ENCODE measurements around the gene CZIB.
"Not testable (repeated sequence)": the region's sequence is repeated elsewhere in the genome, so short reads cannot be mapped to it uniquely, and the experiment has no call there.

CZIB gene

GRCh38 chr1:53188099-53188498 is 32.3 kb downstream of the CZIB start:
- FAIRE-seq = no peak

GRCh38 chr1:53187401-53187800 is 33.0 kb downstream of the CZIB start:
- no peak for FAIRE-seq

DNA sequence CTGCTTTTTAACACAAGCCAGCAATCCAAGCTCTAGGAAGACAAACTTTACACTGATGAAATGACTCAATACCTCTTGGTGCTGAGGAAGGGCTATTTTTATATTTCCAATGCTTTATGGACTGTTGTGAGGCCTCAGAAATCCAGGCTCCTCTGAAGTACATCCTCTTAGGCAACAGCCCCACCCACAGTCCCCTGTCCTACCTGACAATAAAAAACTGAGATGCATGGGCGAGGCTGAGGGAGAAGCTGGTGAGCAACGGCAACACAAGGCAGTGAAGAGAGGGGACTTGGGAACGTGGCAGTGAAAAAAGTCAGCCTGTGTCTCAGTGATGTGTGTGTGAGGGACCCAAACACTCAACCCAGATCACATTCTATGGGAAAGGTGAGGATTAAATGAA is 33.9 kb downstream of the CZIB start:
- no peak for FAIRE-seq

DNA sequence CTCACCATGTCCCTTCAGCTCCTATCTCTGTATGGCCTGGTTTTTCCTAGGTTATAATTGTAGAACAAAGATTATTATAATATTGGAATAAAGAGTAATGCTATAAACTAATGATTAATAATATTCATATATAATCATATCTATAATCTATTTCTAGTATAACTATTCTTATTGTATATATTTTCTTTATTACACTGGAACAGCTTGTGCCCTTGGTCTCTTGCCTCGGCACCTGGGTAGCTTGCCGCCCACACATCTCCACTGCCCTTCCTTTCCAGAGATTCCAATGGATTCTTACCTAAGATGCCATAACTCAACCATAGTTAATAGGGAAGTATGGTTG is 34.5 kb downstream of the CZIB start:
- FAIRE-seq = not testable (repeated sequence)

- no peak for FAIRE-seq
Measured at GRCh38 chr1:53183095-53183990, 37.1 kb downstream of the CZIB start.

- no peak for FAIRE-seq
Measured at GRCh38 chr1:53182716-53183094, 37.7 kb downstream of the CZIB start.

DNA sequence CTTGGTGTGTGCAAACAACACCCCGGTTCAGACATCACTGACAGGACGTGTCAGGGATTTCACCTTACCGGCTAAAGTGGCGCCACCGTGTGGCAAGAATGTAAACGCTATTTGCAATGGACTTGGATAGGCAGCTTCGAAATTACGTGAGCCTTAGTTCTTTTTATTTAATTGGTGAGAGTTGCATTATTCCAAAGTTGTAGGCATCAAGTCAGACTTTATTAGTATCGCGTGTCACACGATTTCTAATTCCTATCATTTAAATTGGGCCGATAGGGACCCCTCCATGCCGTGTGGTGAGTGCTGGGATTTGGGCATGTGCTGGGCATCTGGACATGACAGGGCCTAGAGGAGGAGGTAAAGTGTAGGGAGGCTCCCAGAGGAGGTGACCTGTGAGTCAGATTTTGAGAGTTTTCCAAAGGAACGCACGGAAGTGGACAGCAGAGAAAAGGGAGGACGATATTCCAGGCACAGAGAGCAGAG is 38.3 kb downstream of the CZIB start:
- peak; percentile 84 for FAIRE-seq

DNA sequence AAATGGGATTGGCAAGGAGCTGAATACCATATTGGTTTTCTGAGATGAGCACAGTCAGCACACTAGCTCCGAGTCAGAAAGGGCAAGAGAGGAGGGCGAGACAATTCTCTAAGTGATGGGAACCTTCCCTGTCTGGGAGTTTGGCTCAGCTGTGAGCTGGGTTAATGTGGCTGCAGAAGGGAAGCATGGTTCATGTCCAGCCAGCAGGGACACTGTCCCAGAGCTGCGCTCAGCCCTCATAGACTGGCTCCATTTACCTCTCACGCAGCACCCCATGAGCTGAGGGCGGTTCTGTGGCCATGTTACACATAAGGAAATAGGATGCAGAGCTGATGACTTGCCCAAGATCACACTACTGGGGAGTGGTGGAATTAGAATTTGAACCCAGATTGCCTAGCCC is 39.5 kb downstream of the CZIB start:
- FAIRE-seq = no peak

DNA sequence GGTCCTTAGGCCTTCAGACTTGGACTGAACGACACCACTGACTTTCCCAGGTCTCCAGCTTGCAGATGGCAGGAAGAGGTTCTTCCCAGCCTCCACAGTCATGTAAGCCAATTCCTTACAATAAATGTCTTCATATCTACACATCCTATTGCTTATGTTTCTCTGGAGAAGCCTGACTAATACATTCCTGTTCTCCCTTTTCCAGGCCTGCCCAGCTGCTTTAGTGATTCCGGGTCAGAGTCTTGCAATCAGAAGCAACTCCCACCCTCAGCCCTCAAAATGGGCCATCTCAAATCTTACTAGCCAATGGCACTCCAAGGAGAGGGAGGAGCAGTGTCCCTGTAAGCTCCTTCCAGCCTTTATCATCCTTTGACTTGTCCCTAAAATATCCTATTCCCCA is 40.2 kb downstream of the CZIB start:
- FAIRE-seq = no peak

DNA sequence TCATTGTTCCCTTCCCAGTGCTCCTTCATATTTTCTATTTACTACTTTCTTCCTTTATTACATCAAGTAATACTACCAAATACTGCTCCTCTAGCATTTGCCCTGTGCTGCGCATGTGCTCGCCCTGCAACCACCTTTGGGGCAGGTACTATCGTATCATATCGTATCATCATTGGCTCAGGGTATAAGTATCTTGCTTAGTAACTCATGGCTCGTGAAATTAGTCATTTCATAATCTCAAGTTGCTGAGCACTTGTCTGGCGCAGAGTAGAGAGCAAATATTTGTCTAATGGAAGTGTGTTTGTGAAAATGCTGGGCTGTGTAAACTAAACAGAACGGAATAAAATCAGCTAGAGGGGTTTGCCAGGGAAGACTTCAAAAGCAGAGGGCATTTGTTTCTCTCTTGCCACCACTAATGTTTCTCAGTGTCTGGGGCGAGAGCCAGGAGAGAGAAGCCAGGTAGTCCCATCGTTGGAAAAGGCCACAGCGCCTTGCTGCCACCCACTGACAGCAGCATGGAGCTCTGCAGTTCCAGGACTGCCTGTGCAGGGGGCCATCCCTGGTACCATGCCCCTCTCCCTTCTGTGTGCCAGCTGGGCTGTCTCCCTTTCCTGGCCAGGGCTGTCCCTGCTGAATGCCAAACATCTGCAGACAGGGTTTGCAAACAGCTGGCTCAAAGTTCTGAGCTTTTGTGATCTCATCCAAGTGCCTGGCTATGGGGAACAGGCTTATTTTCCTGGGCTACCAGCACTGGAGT is 43.8 kb downstream of the CZIB start:
- FAIRE-seq = peak; percentile 97

DNA sequence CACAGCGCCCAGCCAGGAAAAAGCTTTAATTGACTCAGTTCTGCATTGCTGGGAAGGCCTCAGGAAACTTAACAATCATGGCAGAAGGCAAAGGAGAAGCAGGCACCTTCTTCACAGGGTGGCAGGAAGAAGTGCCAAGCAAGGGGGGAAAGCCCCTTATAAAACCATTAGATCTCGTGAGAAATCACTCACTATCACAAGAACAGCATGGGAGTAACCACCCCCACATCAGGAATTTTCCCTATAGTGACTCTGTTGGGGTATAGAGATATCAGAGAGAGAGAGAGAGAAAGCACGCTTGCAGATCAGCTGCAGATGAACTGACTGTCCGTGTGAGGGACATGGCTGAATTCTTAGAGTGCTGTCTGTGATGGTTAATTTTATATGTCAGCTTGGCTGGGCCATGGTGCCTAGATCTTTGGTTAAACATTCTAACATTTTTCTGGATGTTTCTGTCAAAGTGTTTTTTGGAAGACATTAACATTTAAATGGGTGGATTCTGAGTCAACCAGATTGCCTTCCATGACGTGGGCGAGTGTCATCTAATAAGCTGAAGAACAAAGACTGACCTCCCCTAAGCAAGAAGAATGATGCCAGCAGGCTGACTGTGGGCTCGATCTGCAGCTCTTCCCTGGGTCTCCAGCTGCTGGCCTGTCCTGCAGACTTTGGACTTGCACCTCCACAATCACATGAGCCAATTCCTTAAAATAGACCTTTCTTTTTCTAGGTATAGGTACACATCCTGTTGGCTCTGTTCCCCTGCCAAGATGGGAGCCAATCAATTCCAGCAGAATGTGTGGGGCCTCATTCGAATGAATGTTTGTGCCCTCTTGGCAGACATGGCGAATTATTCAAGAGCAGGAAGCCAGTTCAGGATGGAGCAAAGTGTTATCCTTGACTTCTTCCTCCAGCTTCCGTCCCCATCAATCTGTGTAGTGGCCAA is 45.2 kb downstream of the CZIB start:
- FAIRE-seq = no peak

DNA sequence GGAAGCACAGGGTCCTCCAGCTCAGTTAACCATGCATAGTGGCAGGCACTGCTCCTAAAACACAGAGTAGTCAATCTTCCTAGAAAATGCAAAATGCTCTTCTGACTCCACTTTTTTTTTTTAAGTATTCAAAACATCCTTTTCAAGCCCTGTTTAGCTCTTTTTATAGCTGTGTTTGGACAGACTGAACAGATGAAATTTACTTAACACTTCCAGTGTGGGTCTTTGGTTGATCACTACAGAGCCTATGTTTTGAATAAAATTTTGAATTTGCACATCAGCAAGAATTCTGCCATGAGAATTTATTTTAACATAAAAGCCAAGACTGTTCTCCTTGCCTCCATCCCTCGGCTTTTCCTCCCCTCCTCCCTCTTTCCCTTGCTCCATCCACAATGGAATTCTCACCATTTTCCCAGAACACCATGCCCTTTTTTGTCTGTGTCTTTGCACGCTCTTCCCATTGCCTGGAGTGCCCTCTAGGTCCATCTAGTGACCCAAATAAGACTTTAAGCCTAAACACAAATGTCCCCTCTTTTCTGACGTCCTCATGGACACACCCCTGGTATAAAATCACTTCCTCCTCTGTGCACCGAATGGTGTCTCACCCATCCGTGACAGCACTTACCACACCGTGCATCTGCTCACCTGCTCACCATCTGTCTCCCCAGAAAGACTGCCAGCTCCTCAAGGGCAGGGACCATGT is 47.9 kb downstream of the CZIB start:
- no peak for FAIRE-seq

DNA sequence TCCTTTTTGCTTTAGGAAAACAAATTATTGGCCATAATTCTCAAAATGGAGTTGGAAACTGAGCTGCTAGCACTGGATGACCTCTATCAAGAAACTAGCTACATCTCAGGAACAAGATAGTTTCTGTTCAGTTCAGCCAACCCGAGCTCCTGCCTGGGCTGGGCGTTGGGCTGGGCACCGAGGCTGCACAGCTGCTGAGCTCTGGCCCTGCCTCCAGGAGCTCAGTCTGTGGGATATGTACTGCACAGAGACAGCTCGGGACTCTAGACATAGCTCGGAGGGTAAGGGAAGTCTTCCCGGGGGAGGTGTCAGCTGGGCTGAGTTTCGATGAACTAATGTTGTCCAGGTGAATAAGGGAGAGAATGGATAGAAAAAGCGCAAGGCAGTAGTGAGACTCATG is 53.5 kb downstream of the CZIB start:
- no peak for FAIRE-seq

GRCh38 chr1:53166366-53166765 is 54.1 kb downstream of the CZIB start:
- no peak for FAIRE-seq

DNA sequence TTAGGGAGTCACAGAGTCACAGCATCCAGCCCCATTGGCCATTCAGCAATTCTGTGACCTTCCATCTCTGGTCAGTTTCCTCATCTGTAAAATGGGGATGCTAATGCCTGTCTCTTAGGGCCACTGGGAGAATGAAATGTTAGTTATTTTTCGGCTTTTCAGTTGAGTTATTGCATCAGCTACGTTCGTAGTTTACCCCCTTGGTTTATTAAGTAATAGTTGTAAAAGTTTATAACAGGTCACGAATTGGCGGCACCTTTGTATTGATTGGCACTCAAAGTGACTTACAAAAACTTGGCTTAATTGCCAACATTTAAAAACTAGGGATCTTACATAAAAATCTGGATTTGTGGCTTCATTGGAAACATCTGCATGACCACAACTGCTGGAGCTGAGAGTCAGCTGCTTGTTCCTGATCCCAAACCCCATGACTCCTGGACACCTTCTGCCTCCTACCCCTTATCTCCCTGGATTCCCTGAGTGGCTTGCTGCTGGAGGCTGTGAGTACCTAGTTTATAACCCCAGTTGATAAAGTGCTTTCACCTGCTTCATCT is 54.9 kb downstream of the CZIB start:
- no peak for FAIRE-seq
